GM13976 (cell line): ENCODE results near the gene TRMU.

ENCODE experiments used
- DNase-seq: peaks from one replicate; pipeline ENCODE4 v3.0.0; 2012; ENCODE audit warnings: low spot score
- CTCF ChIP-seq: IDR thresholded peaks from 2 replicates; pipeline ENCODE4 v1.5.1; 2012; ENCODE audit warnings: borderline replicate concordance, mild to moderate bottlenecking; ENCODE audit not compliant: insufficient read depth; ENCODE audit errors: extremely low read depth, missing control alignments, control extremely low read depth
- in situ Hi-C: fragments of 300-500 bp; cut with MboI; formaldehyde crosslinking; loops from one replicate; pipeline ENCODE4 v1.12.0; 2022; ENCODE audit warnings: low sequenced_read_pairs, mixed read lengths, inconsistent platforms; ENCODE audit not compliant: unreplicated experiment

Gene TRMU

GRCh38 chr22:46359362-46359761 lies 23.8 kb downstream of the TRMU start:
- in situ Hi-C loops, result loop anchor here (5.0 kb wide), 1 partner anchor 183 kb away; no protein-coding TSS in a partner anchor
- no peak for DNase-seq
- TF ChIP-seq CTCF, result no peak

- no peak for TF ChIP-seq CTCF
- in situ Hi-C loops, result no loop called here
- no peak for DNase-seq
These were observed 24.6 kb downstream of the TRMU start for GRCh38 chr22:46360097-46360496.

DNA sequence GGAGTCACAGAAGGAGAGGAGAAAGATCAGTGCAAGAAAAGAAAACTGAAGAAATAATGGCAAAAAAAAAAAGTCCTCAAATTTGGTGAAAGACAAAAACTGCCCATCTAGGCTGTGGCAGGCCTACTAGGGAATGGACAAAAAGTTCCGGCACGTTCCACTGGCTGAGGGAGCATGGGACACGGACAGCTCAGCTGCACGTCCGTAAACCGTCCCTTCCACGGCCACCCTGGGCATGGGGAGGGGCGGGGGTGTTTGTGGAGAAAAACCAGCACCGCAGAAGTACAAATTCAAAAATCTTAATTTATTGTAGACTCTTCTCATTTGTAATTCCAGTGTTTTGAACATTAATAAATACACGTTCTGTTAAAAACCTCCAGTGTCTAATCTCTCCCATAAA lies 25.4 kb downstream of the TRMU start:
- DNase-seq, result no peak
- in situ Hi-C loops, result no loop called here
- no peak for TF ChIP-seq CTCF

GRCh38 chr22:46361826-46362202 lies 26.3 kb downstream of the TRMU start:
- TF ChIP-seq CTCF, result no peak
- in situ Hi-C loops, result no loop called here
- no peak for DNase-seq

DNA sequence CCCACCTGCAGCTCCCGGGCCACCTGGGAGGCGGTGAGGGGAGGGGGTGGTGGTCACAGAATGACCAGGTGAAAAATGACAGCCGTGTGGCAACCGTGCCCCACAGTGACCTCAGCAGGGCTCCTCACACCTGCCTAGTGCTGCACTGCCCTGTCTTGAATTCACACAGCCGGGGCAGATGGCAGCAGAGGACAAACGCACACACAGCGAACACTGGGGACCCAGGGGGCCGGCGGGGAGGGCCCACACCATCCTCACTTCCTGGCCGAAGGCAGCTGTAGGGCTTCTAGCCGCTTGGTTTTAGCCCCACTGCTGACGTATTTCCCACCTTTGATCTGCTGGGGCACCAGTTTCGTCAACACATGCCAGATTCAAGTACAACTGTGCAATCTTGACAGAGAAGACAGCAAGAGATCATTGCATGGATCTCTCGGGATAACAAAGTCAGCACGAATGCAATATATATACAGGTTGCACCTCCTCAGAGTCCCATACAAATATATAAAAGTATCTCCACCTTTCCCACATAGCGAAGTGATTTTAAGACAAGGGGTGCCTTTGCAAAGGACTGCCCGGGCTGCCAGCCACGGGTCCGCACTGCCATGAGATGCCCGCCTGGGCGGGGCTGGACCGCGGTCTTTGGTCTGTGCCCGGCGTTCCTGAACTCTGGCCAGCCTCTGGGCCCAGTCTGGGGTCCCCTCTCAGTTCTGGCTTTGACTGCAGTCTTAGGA lies 26.9 kb downstream of the TRMU start:
- no peak for TF ChIP-seq CTCF
- DNase-seq, result no peak
- in situ Hi-C loops, result no loop called here

DNA sequence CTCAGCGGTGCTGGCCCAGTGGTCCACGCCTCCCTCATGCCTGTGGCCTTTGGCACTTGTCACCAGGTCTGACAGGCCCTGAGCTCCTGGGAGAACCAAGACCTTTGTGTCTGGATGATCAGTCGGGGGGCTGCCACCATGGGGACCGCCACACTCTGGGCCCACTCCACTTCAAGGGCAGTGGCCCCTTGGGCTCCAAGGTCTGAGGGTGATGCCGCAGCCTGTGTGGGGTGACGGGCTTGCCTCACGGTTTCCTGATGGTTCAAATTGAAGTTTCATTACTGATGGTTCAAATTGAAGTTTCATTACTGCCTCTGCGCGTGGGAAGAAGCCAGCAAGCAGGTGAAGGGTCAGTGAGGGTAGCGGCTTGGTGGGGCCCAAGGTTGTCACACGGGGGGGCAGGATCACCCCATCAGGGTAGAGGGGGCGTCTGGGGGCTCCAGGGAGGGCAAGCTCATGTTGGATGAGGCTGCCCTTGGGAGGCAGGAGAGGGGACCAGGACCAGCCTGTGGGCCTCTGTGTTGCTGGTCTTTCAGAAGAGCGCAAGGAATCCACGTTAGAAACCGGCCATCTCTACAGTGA lies 27.5 kb downstream of the TRMU start:
- no peak for DNase-seq
- in situ Hi-C loops, result no loop called here
- no peak for TF ChIP-seq CTCF
